Hematopoietic multipotent progenitor cell treated with erythropoietin and hydrocortisone succinate and interleukin-3 and kit ligand, for 17 days (in vitro differentiated cells): ENCODE results near the gene AADACL4.
"Not testable (repeated sequence)": the region's sequence is repeated elsewhere in the genome, so short reads cannot be mapped to it uniquely, and the experiment has no call there.

ENCODE experiments used
- DNase-seq: peaks from one replicate; pipeline ENCODE4 v3.0.0-alpha.2; 2015; ENCODE audit warnings: low spot score

Gene AADACL4

GRCh38 chr1:12658531-12659453, 14.9 kb downstream of the AADACL4 start:
- peak; percentile 81 for DNase-seq

DNA sequence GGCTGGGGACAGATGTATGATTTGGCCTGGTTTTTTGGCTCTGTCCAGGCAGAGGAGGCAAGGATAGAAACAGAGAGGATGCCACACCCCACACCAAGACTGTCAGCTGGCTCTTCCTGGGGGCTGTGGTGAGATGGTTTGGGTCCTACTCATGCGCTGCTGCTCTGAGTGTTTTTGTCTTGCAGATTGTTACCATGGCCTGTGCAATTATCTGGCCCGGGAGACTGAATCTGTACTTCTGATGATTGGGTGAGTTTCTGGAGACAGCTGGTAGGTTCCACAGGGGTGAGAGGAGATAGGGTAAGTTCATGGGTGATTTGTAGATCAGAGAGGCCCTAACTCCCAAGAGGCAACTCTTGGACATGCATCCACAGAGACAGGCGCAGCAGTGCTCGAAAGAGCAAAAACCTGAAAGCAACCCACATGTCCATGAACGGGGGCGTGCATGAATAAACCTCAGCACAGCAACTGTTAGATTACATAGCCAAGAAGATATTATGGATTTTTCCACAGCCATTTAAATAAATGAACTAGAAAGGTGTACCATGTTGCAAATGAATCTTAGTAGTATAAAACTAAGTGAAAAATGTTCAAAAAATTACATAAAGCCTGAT, 17.8 kb downstream of the AADACL4 start:
- no peak for DNase-seq

GRCh38 chr1:12662556-12662955, 18.7 kb downstream of the AADACL4 start:
- DNase-seq = no peak

GRCh38 chr1:12665511-12665910, 21.6 kb downstream of the AADACL4 start:
- no peak for DNase-seq

- DNase-seq = no peak
Measured at GRCh38 chr1:12666141-12666735, 22.4 kb downstream of the AADACL4 start.

DNA sequence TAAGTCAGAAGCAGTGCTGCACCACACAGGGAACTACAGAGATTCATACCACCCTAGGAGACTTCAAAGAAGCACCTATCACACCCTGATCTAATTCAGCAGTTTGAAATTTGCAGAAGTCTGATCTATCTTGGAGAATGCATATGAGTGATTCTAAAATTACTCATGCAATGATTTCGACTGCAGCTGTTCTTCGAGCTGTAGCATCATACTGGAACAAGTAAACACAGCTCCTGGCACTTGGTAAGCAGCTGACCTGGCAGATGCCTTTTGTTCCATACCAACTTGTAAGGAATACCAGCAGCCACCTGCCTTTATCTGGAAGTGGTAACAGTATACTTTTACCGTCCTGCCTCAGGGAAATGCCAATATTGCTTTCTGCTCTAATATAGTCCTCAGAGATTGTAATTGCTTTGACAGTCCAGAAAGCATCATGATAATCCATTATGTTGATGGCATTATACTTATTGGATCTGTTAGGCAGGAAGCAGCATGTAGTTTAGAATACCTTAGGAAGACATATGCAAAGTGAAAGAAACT, 25.7 kb downstream of the AADACL4 start:
- no peak for DNase-seq

GRCh38 chr1:12674358-12674757, 30.5 kb downstream of the AADACL4 start:
- DNase-seq = no peak

DNA sequence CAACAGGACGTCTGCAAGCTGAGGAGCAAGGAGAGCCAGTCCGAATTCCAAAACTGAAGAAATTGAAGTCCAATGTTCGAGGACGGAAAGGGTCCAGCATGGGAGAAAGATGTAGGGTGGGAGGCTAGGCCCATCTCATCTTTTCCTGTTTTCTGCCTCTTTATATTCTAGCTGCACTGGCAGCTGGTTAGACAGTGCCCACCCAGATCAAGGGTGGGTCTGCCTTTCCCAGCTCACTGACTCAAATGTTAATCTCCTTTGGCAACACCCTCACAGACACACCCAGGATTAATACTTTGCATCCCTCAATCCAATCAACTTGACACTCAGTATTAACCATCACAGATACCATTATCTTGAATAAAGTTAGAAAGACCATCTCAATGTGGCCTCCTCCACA, 32.2 kb downstream of the AADACL4 start:
- DNase-seq = not testable (repeated sequence)

GRCh38 chr1:12677565-12677964, 33.7 kb downstream of the AADACL4 start:
- DNase-seq = no peak

GRCh38 chr1:12678350-12678749, 34.5 kb downstream of the AADACL4 start:
- DNase-seq = no peak

- DNase-seq = no peak
Measured at GRCh38 chr1:12678820-12679219, 34.9 kb downstream of the AADACL4 start.

- no peak for DNase-seq
Measured at GRCh38 chr1:12690156-12690555, 46.3 kb downstream of the AADACL4 start.

DNA sequence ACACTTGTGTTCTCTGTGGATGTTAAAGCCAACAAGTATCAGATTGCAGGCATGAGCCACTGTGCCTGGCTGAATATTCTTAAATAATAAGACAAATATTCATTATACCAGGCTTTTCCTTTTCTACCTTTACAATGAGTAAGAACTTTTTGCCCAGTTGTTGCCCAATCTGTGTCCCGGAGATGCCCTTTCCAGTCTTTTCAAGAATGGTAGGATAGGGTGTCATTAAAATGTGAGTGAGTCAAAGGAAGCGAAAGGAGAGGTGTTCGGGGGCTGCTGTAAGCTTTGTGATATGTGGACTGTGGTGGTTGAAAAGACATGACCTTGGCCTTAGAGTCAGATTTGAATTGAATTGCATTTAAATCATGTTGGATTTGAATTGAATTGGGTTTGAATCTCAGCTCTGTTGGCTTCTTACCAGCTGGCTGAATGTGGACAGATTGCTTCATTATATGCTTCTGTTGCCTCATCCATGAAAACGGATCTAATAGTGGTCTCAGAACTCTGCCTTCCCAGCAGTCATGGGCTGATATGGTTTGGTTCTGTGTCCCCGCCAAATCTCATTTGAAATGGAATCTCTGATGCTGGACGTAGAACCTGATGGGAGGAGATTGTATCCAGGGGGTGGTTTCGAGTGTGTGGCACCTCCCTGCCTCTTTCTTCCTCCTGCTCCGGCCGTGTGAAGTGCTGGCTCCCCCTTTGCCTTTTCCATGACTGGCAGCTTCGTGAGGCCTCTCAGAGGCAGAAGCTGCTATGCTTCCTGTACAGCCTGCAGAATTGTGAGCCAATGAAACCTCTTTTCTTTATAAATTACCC, 49.3 kb downstream of the AADACL4 start:
- DNase-seq = no peak

- no peak for DNase-seq
Measured at GRCh38 chr1:12696658-12697057, 52.8 kb downstream of the AADACL4 start.

DNA sequence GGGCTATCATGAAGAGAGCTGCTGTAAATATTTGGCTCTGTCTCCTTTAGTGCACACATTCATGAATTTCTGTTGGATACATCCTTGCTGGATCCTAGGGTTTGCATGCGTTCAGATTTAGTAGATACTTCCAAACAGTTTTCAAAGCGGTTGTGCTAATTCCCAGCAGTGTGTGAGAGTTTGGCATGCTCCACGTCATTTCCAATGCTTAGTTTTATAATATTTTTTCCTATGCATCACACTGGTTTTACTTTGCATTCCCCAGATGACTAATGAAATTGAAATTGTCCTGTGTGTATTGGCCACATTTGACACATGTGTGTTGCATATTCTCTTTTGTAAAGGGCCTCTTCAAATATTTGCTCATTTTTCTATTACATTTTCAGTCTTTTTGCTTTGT, 53.5 kb downstream of the AADACL4 start:
- DNase-seq = no peak

DNA sequence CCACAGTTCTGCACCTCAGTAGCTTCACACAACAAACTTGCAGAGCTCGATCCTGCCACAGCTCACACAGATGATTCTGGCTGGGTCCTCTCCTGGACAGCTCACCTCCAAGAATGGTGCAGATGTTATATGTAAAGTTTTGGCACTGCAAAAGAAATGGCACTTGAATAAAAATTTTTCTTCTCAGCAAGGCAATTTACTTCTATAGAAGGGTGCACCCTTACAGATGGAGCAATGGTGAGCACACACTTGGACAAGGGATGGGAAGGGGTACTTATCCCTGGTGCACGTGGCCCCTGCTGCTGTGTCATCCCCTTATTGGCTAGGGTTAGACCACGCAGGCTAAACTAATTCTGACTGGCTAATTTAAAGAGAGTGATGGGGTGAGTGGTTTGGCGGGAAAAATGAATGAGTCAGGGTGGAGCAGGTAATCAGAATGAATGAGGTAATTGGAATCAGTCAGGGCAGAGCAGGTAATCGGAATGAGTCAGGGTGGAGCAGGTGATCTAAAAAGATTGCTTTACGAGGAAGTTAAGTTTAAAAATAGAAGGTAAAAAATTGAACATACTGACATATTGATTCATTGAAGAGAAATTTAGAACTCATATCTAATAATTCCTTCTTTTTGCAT, 60.1 kb downstream of the AADACL4 start:
- DNase-seq = no peak

DNA sequence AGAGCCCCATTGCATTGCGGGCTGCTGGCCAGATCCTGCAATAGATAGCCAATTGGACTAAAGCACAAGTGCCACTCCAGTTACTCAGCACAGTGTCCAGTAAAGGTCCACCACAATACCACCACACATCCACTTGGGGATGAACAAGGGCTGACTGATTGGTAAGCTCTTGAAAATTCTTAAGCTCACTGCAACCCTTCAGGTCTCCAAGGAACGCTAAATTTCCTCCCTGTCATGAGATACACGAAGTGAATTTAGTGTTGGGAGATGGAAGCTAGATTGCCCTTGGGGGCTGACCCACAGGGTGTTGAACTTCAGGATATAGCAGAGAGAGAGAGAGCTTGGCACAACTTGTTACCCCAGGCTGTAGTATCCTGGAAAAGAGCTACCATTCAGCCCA, 62.2 kb downstream of the AADACL4 start:
- no peak for DNase-seq

GRCh38 chr1:12708396-12709090, 64.7 kb downstream of the AADACL4 start:
- no peak for DNase-seq

DNA sequence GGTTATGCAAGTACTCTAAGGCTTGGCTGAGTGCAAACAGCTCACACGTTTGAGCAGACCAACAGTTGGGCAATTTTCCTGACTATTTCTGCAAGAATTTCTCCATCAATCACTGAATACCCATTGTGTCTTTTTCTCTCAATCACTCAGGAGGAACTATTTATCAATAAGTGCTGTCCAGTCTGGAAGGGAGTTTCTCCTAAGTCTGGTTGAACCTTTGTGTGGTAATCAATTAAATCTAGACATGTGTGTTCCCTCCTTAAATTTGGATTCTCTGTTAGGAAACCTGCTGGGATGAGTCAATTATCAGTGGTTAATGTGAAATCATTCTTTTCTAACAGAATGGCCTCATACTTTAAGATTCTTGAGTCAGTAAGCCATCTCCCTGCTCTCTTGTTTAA, 65.2 kb downstream of the AADACL4 start:
- DNase-seq = no peak

- DNase-seq = no peak
Measured at GRCh38 chr1:12709696-12710095, 65.8 kb downstream of the AADACL4 start.

DNA sequence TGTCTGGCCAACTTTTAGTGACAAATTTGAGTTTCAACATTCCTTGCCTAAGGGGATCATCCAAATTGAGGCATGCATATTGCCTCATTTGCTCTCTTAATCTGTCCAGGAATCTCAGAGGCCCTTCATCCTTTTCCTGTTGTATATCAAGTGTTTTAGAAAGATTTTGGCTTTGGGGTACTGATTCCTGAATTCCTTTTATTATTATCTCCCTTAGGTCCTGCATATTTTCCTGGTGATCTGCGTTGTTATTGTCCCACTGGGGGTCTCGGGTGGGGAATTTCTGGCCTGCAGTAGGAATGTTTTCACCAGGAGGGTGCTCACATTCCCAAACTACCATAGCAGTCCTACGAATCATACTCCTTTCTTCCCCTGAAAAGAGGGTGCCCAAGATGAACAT, 67.7 kb downstream of the AADACL4 start:
- DNase-seq = no peak
